Ramos (cell line): ENCODE data around the gene ZNF536.
"Not testable (repeated sequence)": the region's sequence is repeated elsewhere in the genome, so short reads cannot be mapped to it uniquely, and the experiment has no call there.

Experiments used
- in situ Hi-C: fragments of 300-500 bp; cut with MboI; formaldehyde crosslinking; loops from one replicate; pipeline ENCODE4 v1.14.3; 2022; ENCODE audit warnings: low sequenced_read_pairs; ENCODE audit not compliant: unreplicated experiment

The ZNF536 gene

DNA sequence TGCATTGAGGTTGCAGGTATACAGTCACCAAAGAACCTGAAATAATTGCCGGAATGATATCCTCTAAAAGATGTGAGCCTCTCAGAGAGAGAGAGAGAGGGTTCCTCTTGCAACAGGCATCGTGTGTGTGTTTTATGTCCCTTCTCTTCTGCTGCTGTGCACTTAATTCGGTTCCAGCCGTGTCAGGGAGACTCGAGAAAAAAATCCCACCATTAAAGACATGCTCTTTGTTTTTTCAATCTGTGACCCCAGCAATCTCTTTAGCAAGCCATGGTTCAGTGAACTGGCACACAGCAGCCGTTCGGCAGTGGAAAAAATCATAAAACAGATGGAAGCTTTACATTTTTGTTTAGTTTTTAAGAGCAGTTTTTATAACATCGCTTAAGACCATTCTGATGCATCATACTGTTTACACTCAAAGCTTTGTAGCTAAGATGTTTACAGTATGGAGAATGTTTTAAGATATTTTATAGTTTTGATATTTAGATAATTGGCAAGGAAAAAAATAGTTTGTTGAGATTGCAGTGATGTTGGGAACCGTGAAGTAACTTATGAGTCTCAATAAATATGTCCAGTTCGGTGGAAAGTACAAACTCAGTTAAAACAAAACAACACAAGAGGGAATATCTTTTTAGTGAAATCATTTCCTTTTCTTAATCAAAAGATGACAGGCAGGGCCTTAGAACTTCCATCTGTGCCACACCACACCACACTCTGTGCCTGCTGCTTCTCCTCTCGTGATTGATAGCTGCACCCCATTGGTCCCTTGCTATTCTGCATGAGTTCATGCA, 31.2 kb upstream of the ZNF536 start:
- in situ Hi-C loops, result no loop called here

GRCh38 chr19:30341611-30342201, 30.5 kb upstream of the ZNF536 start:
- in situ Hi-C loops, result no loop called here

- in situ Hi-C loops, result no loop called here
Measured at GRCh38 chr19:30342901-30343300, 29.3 kb upstream of the ZNF536 start.

GRCh38 chr19:30344446-30345425, 27.4 kb upstream of the ZNF536 start:
- in situ Hi-C loops, result no loop called here

GRCh38 chr19:30345686-30346085, 26.5 kb upstream of the ZNF536 start:
- in situ Hi-C loops, result no loop called here

GRCh38 chr19:30346468-30346867, 25.7 kb upstream of the ZNF536 start:
- in situ Hi-C loops, result not testable (repeated sequence)

DNA sequence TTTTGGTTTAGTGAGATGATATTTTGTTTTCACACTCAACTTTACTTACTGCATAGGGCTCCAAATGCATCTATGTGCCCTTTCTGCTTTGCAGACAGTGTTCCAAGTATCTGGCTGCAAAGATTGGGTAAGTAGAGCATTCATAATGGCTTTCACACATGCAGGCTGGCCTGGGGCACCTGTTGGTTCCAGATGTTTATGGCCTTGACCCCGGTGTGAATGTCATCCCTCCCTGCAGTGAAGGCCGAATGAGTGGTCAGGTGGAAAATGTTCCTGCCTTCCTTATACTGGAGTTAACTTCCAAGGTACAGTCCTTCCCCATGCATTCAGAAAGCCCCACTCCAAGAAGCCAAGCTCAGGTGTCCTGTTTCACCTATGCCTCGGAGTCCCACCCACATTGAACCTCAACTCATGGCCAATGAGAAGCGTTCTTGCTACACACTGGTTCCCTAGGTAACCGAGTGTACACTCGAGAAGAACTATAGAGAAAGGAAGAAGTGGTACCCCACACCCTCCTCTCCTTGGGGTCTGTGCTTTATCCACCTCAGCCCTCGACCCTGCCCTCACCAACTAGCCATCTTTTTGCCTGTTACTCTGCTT, 23.0 kb upstream of the ZNF536 start:
- in situ Hi-C loops, result no loop called here

DNA sequence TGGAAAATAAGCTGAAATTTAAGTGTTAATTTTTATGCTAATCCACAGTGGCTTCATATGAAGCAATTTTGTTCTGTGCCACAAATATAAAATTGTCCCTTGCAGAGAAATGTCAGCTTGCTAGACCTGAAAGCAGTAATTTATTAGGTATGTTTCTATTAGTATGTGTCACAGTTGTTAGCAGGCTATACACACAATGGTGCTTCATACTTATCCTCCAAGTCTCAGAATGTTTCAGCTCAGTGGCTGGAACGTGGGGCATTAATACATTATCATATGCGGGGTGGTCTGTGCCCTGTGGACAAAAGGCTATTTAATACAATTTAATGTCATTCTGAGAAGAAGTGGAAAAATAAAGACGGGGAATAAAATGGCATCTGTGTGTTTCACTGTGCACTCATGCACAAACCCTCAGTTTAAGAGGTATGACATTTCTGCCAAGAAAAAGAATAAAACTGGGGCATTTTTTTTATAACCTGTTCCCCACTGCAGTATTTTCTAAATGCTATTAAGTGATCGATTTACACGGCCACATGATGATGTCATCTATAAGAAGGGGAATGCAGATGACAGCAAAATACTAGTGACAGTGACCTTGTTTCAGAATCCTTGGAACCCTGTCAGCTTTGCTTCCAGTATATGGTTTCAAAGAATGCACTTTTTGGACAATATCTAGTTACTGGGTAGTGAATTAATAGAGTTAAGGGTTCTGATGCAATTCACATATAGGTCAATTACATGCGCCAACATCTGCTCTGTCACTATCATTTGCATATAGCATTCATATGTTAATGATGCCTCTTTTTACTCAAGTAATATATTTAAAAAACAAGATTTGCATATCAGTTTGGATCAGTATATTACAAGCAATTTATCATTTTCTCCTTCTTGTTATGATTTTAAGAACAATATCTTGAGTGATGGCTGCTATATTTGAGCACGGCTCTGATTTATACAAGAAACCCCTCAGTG, 21.2 kb upstream of the ZNF536 start:
- in situ Hi-C loops, result no loop called here

- in situ Hi-C loops, result no loop called here
Measured at GRCh38 chr19:30351774-30352173, 20.4 kb upstream of the ZNF536 start.

DNA sequence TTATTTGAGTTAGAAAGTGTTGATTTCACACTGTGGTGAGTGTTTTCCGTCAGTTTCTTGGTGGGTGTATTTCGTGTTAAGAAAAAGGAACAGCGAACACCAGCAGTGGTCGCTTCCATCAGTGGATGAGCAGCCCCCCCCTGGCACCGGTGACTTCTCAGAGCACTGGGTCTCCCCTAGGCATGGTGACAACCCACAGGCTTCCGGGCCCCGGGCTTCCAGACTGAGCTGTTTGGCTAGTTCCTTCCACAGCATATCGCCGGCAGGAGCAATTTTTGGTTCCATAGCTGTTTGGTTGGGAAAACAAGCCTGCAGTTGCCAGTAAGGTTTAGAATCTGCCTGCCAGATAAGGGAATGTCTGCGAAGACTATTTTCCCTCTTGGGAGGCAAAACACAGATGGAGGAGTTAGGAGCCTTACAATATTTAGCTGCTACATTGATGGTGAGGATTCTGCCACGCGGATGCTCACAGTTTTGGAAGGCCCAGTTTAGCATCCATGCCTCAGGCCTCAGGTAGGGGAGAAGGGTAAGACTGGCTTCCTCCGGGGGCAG, 18.7 kb upstream of the ZNF536 start:
- in situ Hi-C loops, result no loop called here

- in situ Hi-C loops, result no loop called here
Measured at GRCh38 chr19:30355586-30355985, 16.6 kb upstream of the ZNF536 start.

- in situ Hi-C loops, result no loop called here
Measured at GRCh38 chr19:30356951-30357579, 15.1 kb upstream of the ZNF536 start.

DNA sequence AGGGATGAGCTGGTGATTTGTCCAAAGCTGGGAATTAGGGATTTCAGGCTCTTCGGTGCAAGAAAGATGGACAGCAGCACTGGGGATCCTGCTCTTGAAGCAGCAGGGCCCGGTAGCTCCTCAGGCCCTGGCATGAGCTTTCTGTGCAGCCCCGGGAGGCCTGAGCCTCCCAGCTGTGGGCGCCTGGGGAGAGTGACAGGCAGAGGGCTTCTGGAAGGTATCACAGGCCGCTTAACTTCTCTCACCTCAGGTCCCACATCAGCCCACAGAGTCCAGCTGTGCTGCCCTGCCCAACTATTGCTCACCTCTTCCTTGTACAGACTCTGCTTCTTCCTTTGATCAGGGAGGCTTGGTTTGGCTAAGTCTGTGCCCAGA, 14.6 kb upstream of the ZNF536 start:
- in situ Hi-C loops, result no loop called here

DNA sequence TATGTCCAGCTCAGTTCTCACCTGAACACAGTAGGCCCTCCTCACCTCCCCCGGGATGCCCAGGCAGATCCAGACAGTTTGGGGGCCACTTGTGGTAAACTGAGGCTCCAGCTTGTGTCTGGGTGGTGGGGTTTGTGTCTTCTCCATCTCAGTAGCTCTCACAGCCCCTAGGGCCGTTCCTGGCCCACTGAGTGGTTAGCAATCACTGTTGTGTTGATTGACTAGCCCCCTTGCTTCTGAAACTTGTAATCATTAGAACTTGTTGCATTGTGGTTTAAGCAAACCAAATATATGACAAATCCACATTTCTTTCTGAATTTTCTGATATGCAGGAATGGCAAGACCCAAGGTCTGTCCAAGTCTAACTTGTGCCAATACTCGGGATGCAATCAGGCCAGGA, 13.9 kb upstream of the ZNF536 start:
- in situ Hi-C loops, result no loop called here

- in situ Hi-C loops, result no loop called here
Measured at GRCh38 chr19:30358821-30359580, 13.2 kb upstream of the ZNF536 start.

- in situ Hi-C loops, result no loop called here
Measured at GRCh38 chr19:30359936-30360335, 12.2 kb upstream of the ZNF536 start.

DNA sequence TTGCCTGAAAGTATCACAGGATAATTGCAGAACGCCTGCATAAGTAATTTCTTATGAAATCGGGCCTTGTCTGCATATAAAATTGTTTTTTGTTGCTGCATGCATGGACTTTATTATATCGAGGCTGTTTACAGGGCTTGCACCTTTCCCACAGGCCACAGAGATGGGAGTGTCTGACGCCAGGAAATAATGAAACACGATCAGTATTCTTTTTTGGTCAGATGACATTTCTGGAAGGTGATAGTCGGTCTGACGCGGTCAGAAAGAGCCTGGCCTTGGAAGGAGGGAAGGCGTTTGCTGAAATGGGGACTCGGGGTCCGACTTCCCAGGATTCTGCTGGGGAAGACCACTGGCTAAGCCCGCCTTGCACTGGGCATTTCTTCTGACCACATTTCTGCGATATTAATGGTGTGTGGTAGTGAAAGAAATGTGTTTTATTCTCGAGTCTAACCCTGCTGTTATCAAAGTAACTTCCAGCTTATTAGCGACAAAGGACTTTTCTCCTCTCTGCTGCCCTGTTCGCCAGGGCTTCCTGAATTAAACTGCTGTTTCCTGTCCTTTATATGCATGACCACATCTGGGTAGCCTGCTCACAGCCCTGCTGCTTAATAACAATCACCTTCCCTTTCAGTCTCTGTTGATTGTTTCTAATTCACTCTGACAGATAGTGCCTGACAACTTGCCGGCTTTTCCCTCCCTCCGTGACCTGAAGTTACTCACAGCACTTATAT, 11.6 kb upstream of the ZNF536 start:
- in situ Hi-C loops, result no loop called here
